Mesendoderm (in vitro differentiated cells): ENCODE measurements around the gene OTOG.

Source experiments
- DNase-seq: peaks from one replicate; pipeline ENCODE4 v3.0.0; 2013
- H2AK5ac ChIP-seq: 2 replicates; pipeline ENCODE4 v1.6.1; 2013; ENCODE audit warnings: low read length, inconsistent platforms
- H2BK120ac ChIP-seq: 2 replicates; pipeline ENCODE4 v1.6.1; 2013; ENCODE audit warnings: low read depth, mild to moderate bottlenecking, low read length, moderate library complexity, mixed read lengths
- H2BK15ac ChIP-seq: replicated peaks from 2 replicates; pipeline ENCODE4 v1.6.1; 2013; ENCODE audit warnings: low read depth, mild to moderate bottlenecking, moderate library complexity
- H2BK5ac ChIP-seq: 2 replicates; pipeline ENCODE4 v1.6.1; 2013; ENCODE audit warnings: low read length, inconsistent platforms
- H3K18ac ChIP-seq: 2 replicates; pipeline ENCODE4 v1.6.1; 2013; ENCODE audit warnings: mild to moderate bottlenecking, low read length, mixed read lengths
- H3K23ac ChIP-seq: one replicate; pipeline ENCODE4 v1.6.1; 2013; ENCODE audit warnings: low read length
- H3K27ac ChIP-seq: 2 replicates; pipeline ENCODE4 v1.5.1; 2013; ENCODE audit warnings: low read depth, mild to moderate bottlenecking, inconsistent platforms, low read length, moderate library complexity
- H3K27me3 ChIP-seq: 2 replicates; pipeline ENCODE4 v1.6.1; 2013; ENCODE audit warnings: low read length, control low read depth, mild to moderate bottlenecking, inconsistent platforms; ENCODE audit not compliant: insufficient read depth, poor library complexity
- H3K36me3 ChIP-seq: 2 replicates; pipeline ENCODE4 v1.6.1; 2013; ENCODE audit warnings: low read length, inconsistent platforms; ENCODE audit not compliant: control insufficient read depth, insufficient read depth
- H3K4ac ChIP-seq: one replicate; pipeline ENCODE4 v1.6.1; 2013; ENCODE audit warnings: low read depth, mild to moderate bottlenecking, low read length, moderate library complexity
- H3K4me1 ChIP-seq: 2 replicates; pipeline ENCODE4 v1.6.1; 2013; ENCODE audit warnings: low read depth, low read length, inconsistent platforms; ENCODE audit not compliant: control insufficient read depth
- H3K4me2 ChIP-seq: 2 replicates; pipeline ENCODE4 v1.6.1; 2013; ENCODE audit warnings: low read length
- H3K4me3 ChIP-seq: 2 replicates; pipeline ENCODE4 v1.5.1; 2013; ENCODE audit warnings: mild to moderate bottlenecking, low read length
- H3K56ac ChIP-seq: one replicate; pipeline ENCODE4 v1.6.1; 2013; ENCODE audit warnings: low read length
- H3K79me1 ChIP-seq: 2 replicates; pipeline ENCODE4 v1.6.1; 2013; ENCODE audit warnings: low read length, inconsistent platforms
- H3K79me2 ChIP-seq: 2 replicates; pipeline ENCODE4 v1.6.1; 2013; ENCODE audit warnings: mild to moderate bottlenecking, low read length; ENCODE audit not compliant: control insufficient read depth, insufficient read depth
- H3K9ac ChIP-seq: 2 replicates; pipeline ENCODE4 v1.6.1; 2013; ENCODE audit warnings: low read length, inconsistent platforms
- H4K5ac ChIP-seq: one replicate; pipeline ENCODE4 v1.6.1; 2013; ENCODE audit warnings: low read length
- H4K8ac ChIP-seq: one replicate; pipeline ENCODE4 v1.6.1; 2013; ENCODE audit warnings: low read depth, mild to moderate bottlenecking, control low read depth, low read length, moderate library complexity
- WGBS: extraction: QIAGEN DNeasy Blood & Tissue Kit; methylation state at CpG from one replicate; pipeline ENCODE4 v1.1.7; 2013; ENCODE audit warnings: low lambda C conversion rate, missing lambda C conversion rate; ENCODE audit not compliant: insufficient coverage; ENCODE audit errors: extremely low coverage; 5-methylcytosine and 5-hydroxymethylcytosine counted together

Gene OTOG

GRCh38 chr11:17695454-17696441, 148.7 kb downstream of the OTOG start:
- H3K27me3 ChIP-seq = peaks cover 26% of the 10 kb centered on the region

DNA sequence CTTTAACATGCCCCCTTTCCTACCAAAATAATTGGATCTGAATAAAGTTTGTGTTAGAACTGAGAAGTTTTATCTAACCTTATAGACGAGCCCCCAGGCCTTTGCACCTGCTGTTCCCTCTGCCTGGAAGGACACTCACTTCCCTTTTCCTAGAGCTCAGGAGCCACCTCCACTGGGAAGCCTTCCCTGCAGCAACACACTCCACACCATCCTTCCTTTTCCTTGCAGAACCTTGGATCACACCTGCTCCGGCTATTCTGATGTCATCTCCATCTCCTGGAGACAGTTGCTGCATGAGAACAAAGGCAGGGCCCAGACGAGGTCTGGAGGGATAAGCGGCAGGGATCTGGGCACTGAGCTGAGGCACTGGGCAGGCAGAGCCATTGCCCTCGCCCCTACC, 149.7 kb downstream of the OTOG start:
- Histone ChIP-seq H3K4me2 (no peak overlapping the region), H3K79me2 (no peaks in the 10 kb centered on the region), H3K27ac (no peak overlapping the region), H4K8ac (no peak overlapping the region), H3K4me1 (no peaks in the 10 kb centered on the region), H3K4ac (no peak overlapping the region), H3K79me1 (no peaks in the 10 kb centered on the region), H3K4me3 (no peak overlapping the region), H3K18ac (no peak overlapping the region), H2AK5ac (no peak overlapping the region), H2BK5ac (no peak overlapping the region), H3K27me3 (peaks cover 26% of the 10 kb centered on the region), H4K5ac (no peak overlapping the region), H2BK15ac (no peak overlapping the region), H2BK120ac (no peak overlapping the region), H3K36me3 (no peaks in the 10 kb centered on the region), H3K9ac (no peak overlapping the region), H3K23ac (no peak overlapping the region), H3K56ac (no peak overlapping the region)
- DNase-seq = no peak
- WGBS = no CpG with 5 or more reads among the region's 5 CpGs

More at GRCh38 chr11:17695454-17696441, 148.7 kb downstream of the OTOG start:
- no peak for DNase-seq
- no peak overlapping the region for H2BK15ac ChIP-seq
- no peak overlapping the region for H2BK5ac ChIP-seq
- no peak overlapping the region for H4K8ac ChIP-seq
- H3K27ac ChIP-seq = no peak overlapping the region
- no peaks in the 10 kb centered on the region for H3K36me3 ChIP-seq
- H3K4me1 ChIP-seq = no peaks in the 10 kb centered on the region
- H3K4me3 ChIP-seq = no peak overlapping the region
- H3K79me1 ChIP-seq = no peaks in the 10 kb centered on the region
- H3K79me2 ChIP-seq = no peaks in the 10 kb centered on the region
- H2AK5ac ChIP-seq = no peak overlapping the region
- no peak overlapping the region for H3K4ac ChIP-seq
- no peak overlapping the region for H3K18ac ChIP-seq
- H4K5ac ChIP-seq = no peak overlapping the region
- H2BK120ac ChIP-seq = no peak overlapping the region
- WGBS = no CpG with 5 or more reads among the region's 68 CpGs
- H3K9ac ChIP-seq = no peak overlapping the region
- H3K4me2 ChIP-seq = no peak overlapping the region
- no peak overlapping the region for H3K23ac ChIP-seq
- H3K56ac ChIP-seq = no peak overlapping the region
